Fibroblast of upper back skin (primary cell): ENCODE measurements around the gene ZNF121.

Source experiments
- DNase-seq: peaks from one replicate; pipeline ENCODE4 v3.0.0-alpha.2; 2013

ZNF121 gene

GRCh38 chr19:9538183-9539058 is 45.9 kb downstream of the ZNF121 start, which contains the start of gene ZNF426:
ZNF426 (minus strand) TSS chr19:9538645; CDS start chr19:9536232, 2,413 bp downstream.
- DNase-seq: peak; percentile 89

- no peak for DNase-seq
These were observed 48.4 kb downstream of the ZNF121 start for GRCh38 chr19:9535934-9536333.

DNA sequence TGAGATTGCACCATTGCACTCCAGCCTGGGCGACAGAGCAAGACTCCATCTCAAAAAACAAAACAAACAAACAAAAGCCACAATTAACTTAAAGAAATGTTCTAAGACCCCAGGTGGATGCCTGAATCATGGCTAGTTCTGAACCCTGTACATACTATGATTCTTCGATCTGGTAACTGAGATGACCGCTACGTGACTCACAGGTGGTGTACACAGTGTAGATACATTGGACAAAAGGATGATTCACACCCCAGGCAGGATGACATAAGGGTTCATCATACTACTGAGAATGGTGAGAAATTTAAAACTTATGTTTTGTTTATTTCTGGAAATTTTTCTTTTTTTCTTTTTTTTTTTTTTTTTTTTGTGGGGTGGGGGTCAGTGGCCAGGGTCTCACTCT is 52.4 kb downstream of the ZNF121 start:
- no peak for DNase-seq

DNA sequence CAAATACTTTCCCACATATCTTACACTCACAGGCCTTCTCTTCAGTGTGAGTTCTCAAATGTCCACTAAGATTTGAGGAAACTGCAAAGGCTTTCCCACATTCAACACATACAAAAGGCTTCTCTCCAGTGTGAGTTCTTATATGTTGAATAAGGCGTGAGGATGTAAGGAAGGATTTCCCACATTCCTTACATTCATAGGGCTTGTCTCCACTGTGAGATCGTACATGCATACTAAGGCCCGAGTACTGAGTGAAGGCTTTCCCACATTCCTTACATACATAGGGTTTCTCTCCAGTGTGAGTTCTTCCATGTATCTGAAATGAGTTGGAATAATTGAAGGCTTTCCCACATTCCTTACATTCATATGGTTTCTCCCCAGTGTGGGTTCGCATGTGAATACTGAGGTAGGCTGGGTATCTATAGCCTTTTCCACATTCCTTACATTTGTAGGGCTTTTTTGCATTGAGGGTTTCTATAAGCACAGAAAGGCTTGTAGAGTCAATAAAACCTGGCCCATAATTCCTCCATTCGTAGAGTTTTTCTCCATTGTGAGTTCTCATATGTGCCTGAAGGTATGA is 55.5 kb downstream of the ZNF121 start:
- DNase-seq: no peak

DNA sequence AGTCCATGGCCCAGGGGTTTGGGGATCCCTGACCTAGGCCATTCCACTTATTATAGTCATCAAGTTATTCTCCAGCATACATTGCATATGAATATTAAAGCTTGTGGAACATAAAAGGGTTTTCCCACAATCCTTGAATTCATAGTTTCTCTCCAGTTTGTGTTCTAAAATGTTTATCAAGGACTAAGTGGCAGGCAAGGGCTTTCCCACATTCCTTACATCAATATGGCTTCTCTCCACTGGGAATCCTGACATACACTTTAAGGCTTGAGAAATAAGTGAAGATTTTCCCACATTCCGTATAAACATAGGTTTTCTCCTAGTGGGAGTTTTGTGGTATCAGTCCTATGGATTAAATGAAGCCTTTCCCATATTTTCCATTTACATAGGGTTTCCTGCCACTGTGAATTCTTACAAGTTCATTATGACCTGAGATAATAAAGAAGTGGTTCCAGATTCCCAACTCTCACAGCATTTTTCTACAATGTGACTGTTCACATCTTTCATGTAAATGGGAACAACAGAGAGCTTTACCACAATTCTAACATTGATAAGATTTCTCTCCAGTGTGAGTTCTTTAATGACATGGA is 60.3 kb downstream of the ZNF121 start:
- no peak for DNase-seq
